Measurements from ENCODE around the gene ZBTB7C. TPM values are rescaled to one million over a fixed set of nuclear protein-coding genes. Genes with fewer than 3 reads are reported as not detected.

Gene ZBTB7C
- total RNA-seq, 1 experiment from 2014 or later: 0.18 TPM

- ChIA-PET POLR2A (no interaction called here), CTCF (no interaction called here)
- no peaks in the 10 kb centered on the region for H3K27me3 Mint-ChIP-seq (ENCODE audit: insufficient read depth, unreplicated experiment)
- intact Hi-C loops (cut with micrococcal nuclease; ENCODE audit: unreplicated experiment): no loop called here
- H3K9me3 ChIP-seq: no peaks in the 10 kb centered on the region
- H3K36me3 Mint-ChIP-seq (ENCODE audit: insufficient read depth, unreplicated experiment): no peaks in the 10 kb centered on the region
- no peaks in the 10 kb centered on the region; the same call in 1 of the 2 replicates for H3K27me3 ChIP-seq (replicated peaks; ENCODE audit: control insufficient read depth, insufficient read depth, low read length)
- H3K36me3 ChIP-seq (ENCODE audit: control insufficient read depth, insufficient read depth, low read length): no peaks in the 10 kb centered on the region
- no peak overlapping the region for H3K27ac Mint-ChIP-seq (ENCODE audit: unreplicated experiment)
- TF ChIP-seq CTCF (IDR thresholded peaks at IDR 0.05; ENCODE audit: insufficient read depth in 1 of 2, low read depth in 1 of 2, low read length in 1 of 2, severe bottlenecking in 1 of 2, unreplicated experiment in 1 of 2): no peak
- no peak overlapping the region for H3K4me3 ChIP-seq (ENCODE audit: low read depth, low read length)
- BruUV-seq (replicated peaks): no TSS peak
- peaks cover 8% of the 10 kb centered on the region for H3K4me1 Mint-ChIP-seq (ENCODE audit: low read depth, unreplicated experiment)
- no peaks in the 10 kb centered on the region for H3K9me3 Mint-ChIP-seq (ENCODE audit: unreplicated experiment)
- no peak overlapping the region for H3K4me3 Mint-ChIP-seq (ENCODE audit: unreplicated experiment)
- H3K4me1 ChIP-seq: no peaks in the 10 kb centered on the region
- no peak for DNase-seq
These were observed 88.1 kb downstream of the ZBTB7C start for GRCh38 chr18:48321121-48321520.

- H3K9me3 ChIP-seq: no peaks in the 10 kb centered on the region
- TF ChIP-seq CTCF (IDR thresholded peaks at IDR 0.05; ENCODE audit: insufficient read depth in 1 of 2, low read depth in 1 of 2, low read length in 1 of 2, severe bottlenecking in 1 of 2, unreplicated experiment in 1 of 2): no peak
- CTCF ChIA-PET: interaction anchor here (1.0 kb wide), 1 partner anchor 25 kb away, joined by 3 read pairs; no protein-coding TSS in a partner anchor
- no peaks in the 10 kb centered on the region for H3K27me3 Mint-ChIP-seq (ENCODE audit: insufficient read depth, unreplicated experiment)
- H3K27ac Mint-ChIP-seq (ENCODE audit: unreplicated experiment): no peak overlapping the region
- no peaks in the 10 kb centered on the region for H3K36me3 Mint-ChIP-seq (ENCODE audit: insufficient read depth, unreplicated experiment)
- intact Hi-C loops (cut with micrococcal nuclease; ENCODE audit: unreplicated experiment): no loop called here
- no peaks in the 10 kb centered on the region for H3K9me3 Mint-ChIP-seq (ENCODE audit: unreplicated experiment)
- H3K4me1 ChIP-seq: no peaks in the 10 kb centered on the region
- DNase-seq: no peak
- H3K27me3 ChIP-seq (replicated peaks; ENCODE audit: control insufficient read depth, insufficient read depth, low read length): no peaks in the 10 kb centered on the region; the same call in 1 of the 2 replicates
- POLR2A ChIA-PET: no interaction called here
- H3K4me3 ChIP-seq (ENCODE audit: low read depth, low read length): no peak overlapping the region
- H3K4me3 Mint-ChIP-seq (ENCODE audit: unreplicated experiment): no peak overlapping the region
- no peaks in the 10 kb centered on the region for H3K36me3 ChIP-seq (ENCODE audit: control insufficient read depth, insufficient read depth, low read length)
- H3K4me1 Mint-ChIP-seq (ENCODE audit: low read depth, unreplicated experiment): peaks cover 8% of the 10 kb centered on the region
- BruUV-seq (replicated peaks): no TSS peak
These were observed 88.6 kb downstream of the ZBTB7C start for GRCh38 chr18:48320639-48320945.

- POLR2A ChIA-PET: interaction anchor here (0.8 kb wide), 1 partner anchor 62 kb away, joined by 3 read pairs; no protein-coding TSS in a partner anchor
- no peak overlapping the region for H3K27ac Mint-ChIP-seq (ENCODE audit: unreplicated experiment)
- intact Hi-C loops (cut with micrococcal nuclease; ENCODE audit: unreplicated experiment): no loop called here
- Histone ChIP-seq H3K27me3 (replicated peaks; ENCODE audit: control insufficient read depth, insufficient read depth, low read length) (no peaks in the 10 kb centered on the region; the same call in 1 of the 2 replicates), H3K9me3 (no peaks in the 10 kb centered on the region), H3K4me1 (no peaks in the 10 kb centered on the region), H3K4me3 (ENCODE audit: low read depth, low read length) (no peak overlapping the region), H3K36me3 (ENCODE audit: control insufficient read depth, insufficient read depth, low read length) (no peaks in the 10 kb centered on the region)
- H3K9me3 Mint-ChIP-seq (ENCODE audit: unreplicated experiment): no peaks in the 10 kb centered on the region
- no peak for DNase-seq
- peaks cover 8% of the 10 kb centered on the region for H3K4me1 Mint-ChIP-seq (ENCODE audit: low read depth, unreplicated experiment)
- CTCF ChIA-PET: interaction anchor here (1.0 kb wide), 1 partner anchor 25 kb away, joined by 3 read pairs; no protein-coding TSS in a partner anchor
- no peak overlapping the region for H3K4me3 Mint-ChIP-seq (ENCODE audit: unreplicated experiment)
- BruUV-seq (replicated peaks): no TSS peak
- TF ChIP-seq CTCF (IDR thresholded peaks at IDR 0.05; ENCODE audit: insufficient read depth in 1 of 2, low read depth in 1 of 2, low read length in 1 of 2, severe bottlenecking in 1 of 2, unreplicated experiment in 1 of 2): no peak
- no peaks in the 10 kb centered on the region for H3K36me3 Mint-ChIP-seq (ENCODE audit: insufficient read depth, unreplicated experiment)
- no peaks in the 10 kb centered on the region for H3K27me3 Mint-ChIP-seq (ENCODE audit: insufficient read depth, unreplicated experiment)
These were observed 89.2 kb downstream of the ZBTB7C start for GRCh38 chr18:48319801-48320638.
